Lower lobe of right lung (tissue), 2 donors: ENCODE data around the gene IFIT3. TPM values are rescaled to one million over a fixed set of nuclear protein-coding genes. Genes with fewer than 3 reads are reported as not detected.
A peak's percentile ranks its signal among the peaks of the same experiment; 100 is the strongest.

Source experiments
- ATAC-seq, 2 donors: fragments of 200-7000 bp; cut with Tn5 transposase; one replicate each; pipeline ENCODE4 v1.9.1; 2020 to 2022; ENCODE audit warnings: mild to moderate bottlenecking in 2 of 2, moderate library complexity in 2 of 2
- DNase-seq: peaks from one replicate; pipeline ENCODE4 v3.0.0-alpha.2; 2020
- H3K27ac ChIP-seq: fragments of 200-600 bp; one replicate; pipeline ENCODE4 v1.8.0; 2022
- H3K27me3 ChIP-seq: fragments of 200-600 bp; one replicate; pipeline ENCODE4 v1.8.0; 2022; ENCODE audit warnings: low read depth
- H3K36me3 ChIP-seq: fragments of 200-600 bp; one replicate; pipeline ENCODE4 v1.8.0; 2022; ENCODE audit warnings: mild to moderate bottlenecking
- H3K4me1 ChIP-seq: fragments of 200-600 bp; one replicate; pipeline ENCODE4 v1.8.0; 2022
- H3K4me3 ChIP-seq: fragments of 200-600 bp; one replicate; pipeline ENCODE4 v1.8.0; 2022; ENCODE audit warnings: mild to moderate bottlenecking
- H3K9me3 ChIP-seq: fragments of 200-600 bp; one replicate; pipeline ENCODE4 v1.8.0; 2022
- intact Hi-C: fragments of 100-400 bp; cut with DNase I; formaldehyde crosslinking; loops from one replicate; pipeline ENCODE4 v1.11.0; 2022
- total RNA-seq: library from RNA; stranded (reverse); fragmentation: NEBNext Ultra II Directional; extraction: Animal tissue kit (Norgen Biotek cat#: 25700); gene quantifications from one replicate; pipeline ENCODE4 v1.2.1, GENCODE V29; 2021
- TF ChIP-seq, protein P1 (sequence below): fragments of 200-600 bp; IDR thresholded peaks from one replicate; pipeline ENCODE4 v1.8.0; 2022; ENCODE audit warnings: antibody characterized with exemption, mild to moderate bottlenecking
- donor health status: DM: no; HTN: yes; CAD: no; lungs with severe emphysema.

IFIT3 gene
- total RNA-seq, 1 donor from 2014 or later, result 117 TPM

DNA sequence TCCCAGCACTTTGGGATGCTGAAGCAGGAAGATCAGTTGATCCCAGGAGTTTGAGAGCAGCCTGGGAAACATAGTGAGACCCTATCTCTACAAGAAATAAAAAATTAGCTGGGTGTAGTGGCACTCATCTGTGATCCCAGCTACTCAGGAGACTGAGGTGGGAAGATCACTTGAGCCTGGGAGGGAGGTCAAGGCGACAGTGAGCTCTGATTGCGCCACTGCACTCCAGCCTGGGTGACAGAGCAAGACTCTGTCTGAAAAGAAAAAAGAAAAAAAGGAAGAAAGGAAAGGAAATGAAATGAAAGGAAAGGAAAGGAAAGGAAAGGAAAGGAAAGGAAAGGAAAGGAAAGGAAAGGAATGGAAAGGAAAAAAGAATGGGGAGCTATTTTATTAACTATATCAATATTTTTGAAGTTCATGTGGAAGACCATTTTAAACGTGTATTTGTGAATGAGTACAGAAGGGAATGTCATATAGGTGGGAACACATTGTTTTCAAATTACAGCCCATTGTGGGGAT is 33.0 kb upstream of the IFIT3 start:
- TF ChIP-seq, protein P1, sequence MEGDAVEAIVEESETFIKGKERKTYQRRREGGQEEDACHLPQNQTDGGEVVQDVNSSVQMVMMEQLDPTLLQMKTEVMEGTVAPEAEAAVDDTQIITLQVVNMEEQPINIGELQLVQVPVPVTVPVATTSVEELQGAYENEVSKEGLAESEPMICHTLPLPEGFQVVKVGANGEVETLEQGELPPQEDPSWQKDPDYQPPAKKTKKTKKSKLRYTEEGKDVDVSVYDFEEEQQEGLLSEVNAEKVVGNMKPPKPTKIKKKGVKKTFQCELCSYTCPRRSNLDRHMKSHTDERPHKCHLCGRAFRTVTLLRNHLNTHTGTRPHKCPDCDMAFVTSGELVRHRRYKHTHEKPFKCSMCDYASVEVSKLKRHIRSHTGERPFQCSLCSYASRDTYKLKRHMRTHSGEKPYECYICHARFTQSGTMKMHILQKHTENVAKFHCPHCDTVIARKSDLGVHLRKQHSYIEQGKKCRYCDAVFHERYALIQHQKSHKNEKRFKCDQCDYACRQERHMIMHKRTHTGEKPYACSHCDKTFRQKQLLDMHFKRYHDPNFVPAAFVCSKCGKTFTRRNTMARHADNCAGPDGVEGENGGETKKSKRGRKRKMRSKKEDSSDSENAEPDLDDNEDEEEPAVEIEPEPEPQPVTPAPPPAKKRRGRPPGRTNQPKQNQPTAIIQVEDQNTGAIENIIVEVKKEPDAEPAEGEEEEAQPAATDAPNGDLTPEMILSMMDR, result no peak
- ATAC-seq (no peak), DNase-seq (no peak)
- no peaks in the 10 kb centered on the region for H3K36me3 ChIP-seq
- no peak overlapping the region for H3K4me3 ChIP-seq
- no peaks in the 10 kb centered on the region for H3K27me3 ChIP-seq
- peaks cover 20% of the 10 kb centered on the region for H3K4me1 ChIP-seq
- intact Hi-C loops, result no loop called here
- H3K9me3 ChIP-seq, result no peaks in the 10 kb centered on the region
- no peak overlapping the region for H3K27ac ChIP-seq

GRCh38 chr10:89295597-89295996 is 32.2 kb upstream of the IFIT3 start:
- no peaks in the 10 kb centered on the region for H3K36me3 ChIP-seq
- TF ChIP-seq, protein P1, result no peak
- DNase-seq, result no peak
- H3K4me1 ChIP-seq, result peaks cover 20% of the 10 kb centered on the region
- intact Hi-C loops, result no loop called here
- H3K9me3 ChIP-seq, result no peaks in the 10 kb centered on the region
- H3K4me3 ChIP-seq, result no peak overlapping the region
- peak overlapping the region; percentile 66 for H3K27ac ChIP-seq
- peak; percentile 55 to 67 for ATAC-seq
- H3K27me3 ChIP-seq, result no peaks in the 10 kb centered on the region

DNA sequence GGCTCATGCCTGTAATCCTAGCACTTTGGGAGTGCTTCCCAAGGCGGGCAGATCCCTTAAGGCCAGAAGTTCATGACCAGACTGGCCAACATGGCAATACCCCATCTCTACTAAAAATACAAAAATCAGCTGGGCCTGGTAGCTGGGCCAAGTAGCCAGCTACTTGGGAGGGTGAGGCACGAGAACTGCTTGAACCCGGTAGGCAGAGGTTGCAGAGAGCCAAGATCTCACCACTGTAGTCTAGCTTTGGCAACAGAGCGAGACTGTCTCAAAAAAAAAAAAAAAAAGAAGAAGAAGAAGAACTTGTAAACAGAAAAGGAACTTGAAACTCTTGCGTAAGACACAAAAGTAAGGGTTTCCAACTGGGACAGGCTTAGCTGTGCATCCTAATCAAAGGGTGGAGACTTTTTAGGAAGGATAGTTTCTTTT is 31.6 kb upstream of the IFIT3 start:
- Histone ChIP-seq H3K4me3 (no peak overlapping the region), H3K36me3 (no peaks in the 10 kb centered on the region), H3K9me3 (no peaks in the 10 kb centered on the region), H3K4me1 (peaks cover 24% of the 10 kb centered on the region), H3K27ac (peak overlapping the region; percentile 66), H3K27me3 (no peaks in the 10 kb centered on the region)
- ATAC-seq (peak; percentile 74 to 75), DNase-seq (peak; percentile 44)
- TF ChIP-seq, protein P1, result no peak
- intact Hi-C loops, result no loop called here

DNA sequence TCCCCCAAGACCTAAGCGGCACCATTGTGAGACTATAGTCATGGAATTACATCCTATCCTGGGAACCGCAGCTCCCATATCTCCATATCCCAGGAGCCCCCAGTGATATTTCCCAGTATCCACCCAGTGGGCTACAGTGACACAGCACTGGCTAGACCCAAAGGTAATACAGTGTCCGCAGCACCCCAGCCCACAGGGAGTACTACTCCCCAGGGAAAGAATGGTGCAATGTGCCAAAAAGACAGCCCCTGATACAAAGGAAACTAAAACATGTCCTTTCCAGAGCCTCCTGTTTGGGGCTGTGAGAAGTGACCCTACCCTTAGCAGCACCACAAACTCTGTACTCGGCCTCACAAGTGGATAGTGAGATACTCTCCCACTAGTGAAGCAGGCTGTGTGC is 30.4 kb upstream of the IFIT3 start:
- no peaks in the 10 kb centered on the region for H3K27me3 ChIP-seq
- no peaks in the 10 kb centered on the region for H3K36me3 ChIP-seq
- DNase-seq, result no peak
- no peak overlapping the region for H3K27ac ChIP-seq
- H3K4me3 ChIP-seq, result no peak overlapping the region
- H3K9me3 ChIP-seq, result no peaks in the 10 kb centered on the region
- TF ChIP-seq, protein P1, result no peak
- ATAC-seq, result no peak
- intact Hi-C loops, result no loop called here
- H3K4me1 ChIP-seq, result peaks cover 28% of the 10 kb centered on the region

GRCh38 chr10:89297791-89298190 is 30.0 kb upstream of the IFIT3 start:
- H3K4me1 ChIP-seq, result peaks cover 32% of the 10 kb centered on the region
- H3K27me3 ChIP-seq, result no peaks in the 10 kb centered on the region
- ATAC-seq, result no peak
- TF ChIP-seq, protein P1, result no peak
- no peaks in the 10 kb centered on the region for H3K36me3 ChIP-seq
- H3K27ac ChIP-seq, result no peak overlapping the region
- no peak for DNase-seq
- H3K4me3 ChIP-seq, result no peak overlapping the region
- no peaks in the 10 kb centered on the region for H3K9me3 ChIP-seq
- intact Hi-C loops, result no loop called here
